ENCODE measurements around the gene DNAJC1. TPM values are rescaled to one million over a fixed set of nuclear protein-coding genes. Genes with fewer than 3 reads are reported as not detected.

DNAJC1 gene
- total and polyA plus RNA-seq, 2 of the 8 experiments (the other 6 are each of a cell fraction or from before 2014, with no cell fraction given), result 6.8 to 14.8 TPM

DNA sequence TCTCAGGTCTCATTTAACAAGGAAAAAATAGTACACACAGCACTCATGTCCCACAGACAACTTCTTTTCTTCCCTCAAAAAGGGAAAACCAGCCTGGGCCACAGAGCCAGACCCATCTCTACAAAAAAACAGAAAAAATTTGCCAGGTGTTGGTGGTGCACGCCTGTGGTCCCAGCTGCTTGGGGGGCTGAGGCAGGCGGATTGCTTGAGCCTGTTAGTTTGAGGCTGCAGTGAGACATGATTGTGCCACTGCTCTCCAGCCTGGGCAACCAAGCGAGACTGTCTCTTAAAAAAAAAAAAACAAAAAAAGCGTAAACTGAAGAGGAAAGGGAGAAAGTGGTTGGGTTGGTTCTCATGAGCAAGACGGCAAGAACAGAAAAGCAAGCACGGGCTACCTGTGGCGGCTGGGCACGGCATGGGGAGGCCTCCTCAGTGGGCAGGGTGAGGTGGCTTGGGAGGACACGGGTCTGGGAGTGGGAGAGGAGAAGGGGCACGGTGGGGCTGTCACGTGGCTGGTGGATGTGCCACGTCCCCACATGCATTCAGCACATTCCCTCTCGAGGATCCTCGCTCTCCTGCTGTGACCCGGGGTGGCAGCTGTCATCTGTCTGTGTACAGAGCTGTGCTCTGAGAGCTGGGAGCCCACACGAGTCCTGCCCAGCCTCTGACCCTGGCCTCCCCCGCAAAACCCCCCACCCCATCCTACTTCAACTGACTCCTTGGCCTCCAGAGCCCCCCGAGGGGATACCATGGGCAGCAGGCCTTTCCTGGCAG lies 249.8 kb downstream of the DNAJC1 start:
- Histone ChIP-seq H3K79me1 (ENCODE audit: low read depth, low read length) (no peaks in the 10 kb centered on the region), H4K8ac (ENCODE audit: extremely low read depth, insufficient read depth, low read length) (no peak overlapping the region; the same call in 1 of the 2 replicates), H3K4me3 (ENCODE audit: extremely low read depth in 1 of 4, insufficient read depth in 2 of 4, low read depth in 3 of 4, low read length in 4 of 4) (no peak overlapping the region), H3K27ac (ENCODE audit: low read depth, low read length) (no peak overlapping the region), H3K23me2 (ENCODE audit: low read depth, low read length) (peaks cover 3% of the 10 kb centered on the region; the same call in 1 of the 2 replicates), H2AFZ (ENCODE audit: low read length) (no peak overlapping the region), H3K9me3 (ENCODE audit: insufficient read depth in 2 of 2, low read depth in 1 of 2, low read length in 1 of 2) (no peaks in the 10 kb centered on the region), H3K23ac (ENCODE audit: insufficient read length) (no peak overlapping the region), H3K56ac (replicated peaks; ENCODE audit: insufficient read length, low read depth, low read length) (no peak overlapping the region), H4K20me1 (replicated peaks in 1 of 2; ENCODE audit: control insufficient read depth in 1 of 2, insufficient read depth in 2 of 2, low read length in 2 of 2) (no peaks in the 10 kb centered on the region), H3K4me2 (ENCODE audit: insufficient read depth in 1 of 2, low read depth in 2 of 2, low read length in 2 of 2) (no peak overlapping the region), H3K14ac (ENCODE audit: insufficient read length) (no peak overlapping the region), H3K27me3 (replicated peaks in 1 of 4; ENCODE audit: control insufficient read depth in 3 of 4, extremely low read depth in 1 of 4, insufficient read depth in 3 of 4, low read length in 3 of 4) (no peaks in the 10 kb centered on the region), H4K91ac (replicated peaks; ENCODE audit: insufficient read length, low read length) (peak overlapping the region; percentile 96), H3K79me2 (ENCODE audit: control insufficient read depth in 1 of 2, insufficient read depth in 2 of 2, low read length in 2 of 2) (no peaks in the 10 kb centered on the region), H2BK15ac (ENCODE audit: low read length) (peak overlapping the region; percentile 31; the same call in 1 of the 2 replicates), H3K36me3 (ENCODE audit: control insufficient read depth in 2 of 4, insufficient read depth in 4 of 4, low read length in 3 of 4) (no peaks in the 10 kb centered on the region), H2BK5ac (ENCODE audit: low read depth, low read length) (peak overlapping the region; percentile 99), H3K4me1 (replicated peaks in 1 of 4; ENCODE audit: control insufficient read depth in 3 of 4, insufficient read depth in 4 of 4, low read length in 3 of 4) (peaks cover 25 to 56% (median 43%) of the 10 kb centered on the region in 4 experiments), H2BK120ac (replicated peaks; ENCODE audit: low read depth, low read length) (peak overlapping the region; percentile 4), H4K5ac (ENCODE audit: insufficient read length, low read depth, low read length) (no peak overlapping the region), H3K4ac (replicated peaks; ENCODE audit: insufficient read length, low read depth, low read length) (peak overlapping the region; percentile 64), H3K9ac (replicated peaks in 1 of 4; ENCODE audit: extremely low read depth in 1 of 4, low read depth in 3 of 4, low read length in 3 of 4) (no peak overlapping the region), H2AK5ac (ENCODE audit: low read depth, low read length) (peak overlapping the region; percentile 83; the same call in 1 of the 2 replicates), H3K18ac (ENCODE audit: extremely low read depth, low read length) (peak overlapping the region; percentile 90; the same call in 1 of the 2 replicates), H2BK20ac (ENCODE audit: low read length) (peak overlapping the region; percentile 100), H2BK12ac (ENCODE audit: low read depth, low read length) (peak overlapping the region; percentile 99)
- POLR2A ChIA-PET (ENCODE audit: partially characterized antibody), result interaction anchor here (0.6 to 1.2 kb wide), 4 partner anchors 95 to 245 kb away, joined by 3 to 5 read pairs (median 4); no protein-coding TSS in a partner anchor
- CTCF ChIA-PET (ENCODE audit: partially characterized antibody), result interaction anchor here (1.2 kb wide), 1 partner anchor 16 kb away, joined by 3 read pairs; no protein-coding TSS in a partner anchor
- 89% methylated on average over 18 of the region's 18 CpGs; no CpG with 5 or more reads in 1 of the 2 experiments for WGBS, 2 experiments (ENCODE audit: extremely low coverage in 1 of 2, insufficient coverage in 1 of 2, insufficient read length in 1 of 2, insufficient replicate concordance in 2 of 2, low coverage in 1 of 2, low lambda C conversion rate in 2 of 2, missing lambda C conversion rate in 1 of 2)
- FAIRE-seq (no peak), DNase-seq (ENCODE audit: low read depth in 1 of 2, low spot score in 2 of 2) (no peak)
- no peak for TF ChIP-seq RXRA (IDR thresholded peaks at IDR 0.05; ENCODE audit: insufficient read depth, low read depth, low read length)
- no peak for TF ChIP-seq EZH2 (IDR thresholded peaks at IDR 0.05; ENCODE audit: low read depth, low read length, severe bottlenecking)
- TF ChIP-seq TBP (IDR thresholded peaks at IDR 0.05; ENCODE audit: low read depth, low read length), result no peak
- no peak for TF ChIP-seq YY1 (IDR thresholded peaks at IDR 0.05; ENCODE audit: low read depth, low read length)
- TF ChIP-seq CBX5 (IDR thresholded peaks at IDR 0.05; ENCODE audit: low read depth, low read length), result no peak
- no peak for TF ChIP-seq FOSL1 (IDR thresholded peaks at IDR 0.05; ENCODE audit: insufficient read depth, low read depth, low read length)
- TF ChIP-seq CHD2 (IDR thresholded peaks at IDR 0.05; ENCODE audit: low read length), result no peak
- TF ChIP-seq, protein P1, sequence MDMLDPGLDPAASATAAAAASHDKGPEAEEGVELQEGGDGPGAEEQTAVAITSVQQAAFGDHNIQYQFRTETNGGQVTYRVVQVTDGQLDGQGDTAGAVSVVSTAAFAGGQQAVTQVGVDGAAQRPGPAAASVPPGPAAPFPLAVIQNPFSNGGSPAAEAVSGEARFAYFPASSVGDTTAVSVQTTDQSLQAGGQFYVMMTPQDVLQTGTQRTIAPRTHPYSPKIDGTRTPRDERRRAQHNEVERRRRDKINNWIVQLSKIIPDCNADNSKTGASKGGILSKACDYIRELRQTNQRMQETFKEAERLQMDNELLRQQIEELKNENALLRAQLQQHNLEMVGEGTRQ (IDR thresholded peaks at IDR 0.05; ENCODE audit: low read length), result no peak
- no peak for TF ChIP-seq TEAD4 (IDR thresholded peaks at IDR 0.05; ENCODE audit: low read depth, low read length)
- no peak for TF ChIP-seq GABPA (IDR thresholded peaks at IDR 0.05; ENCODE audit: borderline replicate concordance, insufficient read depth, low read length)
- TF ChIP-seq JUND (IDR thresholded peaks at IDR 0.05; ENCODE audit: low read length), result no peak
